GM23338 (cell line): ENCODE data around the gene CCDC12. TPM values are rescaled to one million over a fixed set of nuclear protein-coding genes. Genes with fewer than 3 reads are reported as not detected.

ENCODE experiments used
- ATAC-seq: fragments of 200-7000 bp; cut with Tn5 transposase; 3 replicates; pipeline ENCODE4 v1.9.1; 2020
- DNase-seq: peaks from one replicate; pipeline ENCODE4 v3.0.0-alpha.2; 2015; ENCODE audit warnings: low spot score
- H2AFZ ChIP-seq: fragments of 200-600 bp; sonication (generic); 2 replicates; pipeline ENCODE4 v1.8.0; 2016; ENCODE audit warnings: antibody characterized with exemption, mild to moderate bottlenecking, moderate library complexity
- H3F3A ChIP-seq: fragments of 200-600 bp; sonication (generic); replicated peaks from 2 replicates; pipeline ENCODE4 v1.8.0; 2017; ENCODE audit warnings: antibody characterized with exemption, mixed run types, low read depth
- H3K27ac ChIP-seq: fragments of 200-600 bp; sonication (generic); 2 replicates; pipeline ENCODE4 v1.6.1; 2016; ENCODE audit warnings: low read depth
- H3K27me3 ChIP-seq: fragments of 200-600 bp; sonication (generic); 2 replicates; pipeline ENCODE4 v1.8.0; 2016; ENCODE audit warnings: mild to moderate bottlenecking, mixed run types, moderate library complexity; ENCODE audit not compliant: insufficient read depth
- H3K36me3 ChIP-seq: fragments of 200-600 bp; sonication (generic); 2 replicates; pipeline ENCODE4 v1.8.0; 2016; ENCODE audit warnings: mild to moderate bottlenecking; ENCODE audit not compliant: insufficient read depth
- H3K4me1 ChIP-seq: fragments of 200-600 bp; sonication (generic); 2 replicates; pipeline ENCODE4 v1.8.0; 2016; ENCODE audit warnings: mild to moderate bottlenecking, moderate library complexity; ENCODE audit not compliant: insufficient read depth
- H3K4me2 ChIP-seq: fragments of 200-600 bp; sonication (generic); 2 replicates; pipeline ENCODE4 v1.7.1; 2017; ENCODE audit warnings: mixed run types
- H3K4me3 ChIP-seq: fragments of 200-600 bp; sonication (generic); 2 replicates; pipeline ENCODE4 v1.6.1; 2016; ENCODE audit warnings: mixed run types
- H3K79me2 ChIP-seq: fragments of 200-600 bp; sonication (generic); replicated peaks from 2 replicates; pipeline ENCODE4 v1.8.0; 2017; ENCODE audit warnings: mild to moderate bottlenecking; ENCODE audit not compliant: insufficient read depth
- H3K9me2 ChIP-seq: fragments of 200-600 bp; sonication (generic); 2 replicates; pipeline ENCODE4 v1.8.0; 2017; ENCODE audit not compliant: insufficient read depth
- H4K20me1 ChIP-seq: fragments of 200-600 bp; sonication (generic); replicated peaks from 2 replicates; pipeline ENCODE4 v1.8.0; 2017; ENCODE audit warnings: mild to moderate bottlenecking; ENCODE audit not compliant: insufficient read depth
- H3K27ac Mint-ChIP-seq: 2 replicates; pipeline ENCODE4 v1.8.0; 2020; ENCODE audit warnings: inconsistent platforms, mild to moderate bottlenecking, moderate library complexity, mixed read lengths
- H3K27me3 Mint-ChIP-seq: 3 replicates; pipeline ENCODE4 v1.8.0; 2022; ENCODE audit warnings: low read depth, mild to moderate bottlenecking, moderate library complexity, mixed read lengths, inconsistent platforms; ENCODE audit not compliant: insufficient read depth, poor library complexity
- H3K36me3 Mint-ChIP-seq: 3 replicates; pipeline ENCODE4 v1.8.0; 2021; ENCODE audit warnings: low read depth, mild to moderate bottlenecking, inconsistent platforms, moderate library complexity, mixed read lengths
- H3K4me1 Mint-ChIP-seq: 3 replicates; pipeline ENCODE4 v1.8.0; 2020; ENCODE audit warnings: mild to moderate bottlenecking, inconsistent platforms, mixed read lengths
- H3K4me3 Mint-ChIP-seq: 3 replicates; pipeline ENCODE4 v1.8.0; 2021; ENCODE audit warnings: moderate library complexity, mild to moderate bottlenecking, inconsistent platforms, mixed read lengths
- H3K9me3 Mint-ChIP-seq: 3 replicates; pipeline ENCODE4 v1.8.0; 2020; ENCODE audit warnings: moderate library complexity, mild to moderate bottlenecking, inconsistent platforms, mixed read lengths
- CREB1 ChIP-seq: fragments of 250-450 bp; sonication (Bioruptor Pico); IDR thresholded peaks from 2 replicates; pipeline ENCODE4 v1.5.0; 2020; ENCODE audit warnings: low read depth, mild to moderate bottlenecking, moderate library complexity
- EZH2 ChIP-seq: fragments of 200-600 bp; sonication (generic); IDR thresholded peaks from one replicate; pipeline ENCODE4 v1.8.0; 2017; ENCODE audit warnings: antibody characterized with exemption, mild to moderate bottlenecking, low read depth; ENCODE audit not compliant: unreplicated experiment
- EZH2phosphoT487 ChIP-seq: fragments of 200-600 bp; sonication (generic); IDR thresholded peaks from one replicate; pipeline ENCODE4 v1.8.1; 2018; ENCODE audit warnings: antibody characterized with exemption; ENCODE audit not compliant: unreplicated experiment
- JUNB ChIP-seq: IDR thresholded peaks from one replicate; pipeline ENCODE4 v1.6.1; 2016; ENCODE audit warnings: antibody characterized with exemption; ENCODE audit not compliant: unreplicated experiment
- NANOG ChIP-seq: IDR thresholded peaks from 2 replicates; pipeline ENCODE4 v1.6.1; 2016; ENCODE audit warnings: antibody characterized with exemption, borderline replicate concordance
- STAT1 ChIP-seq: IDR thresholded peaks from one replicate; pipeline ENCODE4 v1.6.1; 2016; ENCODE audit warnings: antibody characterized with exemption; ENCODE audit not compliant: unreplicated experiment
- ZNF114 ChIP-seq: fragments of 250-450 bp; sonication (Bioruptor Pico); IDR thresholded peaks from 2 replicates; pipeline ENCODE4 v1.5.0; 2020; ENCODE audit warnings: mild to moderate bottlenecking, moderate library complexity
- ZNF331 ChIP-seq: fragments of 250-450 bp; sonication (Bioruptor Pico); IDR thresholded peaks from 2 replicates; pipeline ENCODE4 v1.5.0; 2020; ENCODE audit warnings: low read depth, mild to moderate bottlenecking, moderate library complexity
- polyA plus RNA-seq: library from polyadenylated mRNA; unstranded; fragments of >200 nt; fragmentation: Nextera tagmentation; extraction: Ambion mirVana; gene quantifications from 2 replicates; pipeline ENCODE4 v1.2.1, GENCODE V29; 2016
- total RNA-seq: library from RNA; depleted of rRNA; stranded (reverse); fragments of >200 nt; shearing (Covaris generic); gene quantifications from 2 replicates; pipeline ENCODE4 v1.2.3, GENCODE V29; 2014
- TF ChIP-seq, protein P1 (sequence below): IDR thresholded peaks from 2 replicates; pipeline ENCODE4 v1.6.1; 2016; ENCODE audit warnings: antibody characterized with exemption
- TF ChIP-seq, protein P2 (sequence below): IDR thresholded peaks from one replicate; pipeline ENCODE4 v1.6.1; 2018; ENCODE audit warnings: antibody characterized with exemption; ENCODE audit not compliant: unreplicated experiment
- TF ChIP-seq, protein P3 (sequence below), 2 experiments: fragments of 200-600 bp in 1 of 2; sonication (generic) in 1 of 2; conservative IDR thresholded peaks; 2 replicates each; pipeline versions ENCODE4 v1.5.1 to v1.6.1; 2016 to 2017; ENCODE audit warnings: antibody characterized with exemption in 2 of 2, low read depth in 2 of 2, mild to moderate bottlenecking in 2 of 2, moderate library complexity in 1 of 2

CCDC12 gene
- total and polyA plus RNA-seq, 2 experiments from 2014 or later = 42.9 to 133 TPM

DNA sequence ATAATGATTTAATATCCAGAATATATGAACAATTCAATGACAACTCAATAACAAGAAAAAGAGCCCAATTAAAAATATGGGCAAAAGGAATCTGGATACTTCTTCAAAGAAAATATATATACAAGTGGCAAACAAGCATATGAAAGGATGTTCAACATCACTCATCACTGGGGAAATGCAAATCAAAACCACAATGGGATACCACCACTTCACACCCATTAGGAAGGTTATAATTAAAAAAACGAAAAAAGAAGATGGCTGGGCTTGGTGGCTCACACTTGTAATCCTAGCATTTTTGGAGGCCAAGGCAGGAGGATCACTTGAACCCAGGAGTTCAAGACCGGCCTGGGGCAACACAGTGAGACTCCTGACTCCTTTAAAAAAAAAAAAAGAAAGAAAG lies 4.1 kb downstream of the CCDC12 start:
- DNase-seq (no peak), ATAC-seq (no peak)
- Mint-ChIP-seq H3K27me3 (peaks cover 15% of the 10 kb centered on the region), H3K4me1 (peaks cover 24% of the 10 kb centered on the region), H3K9me3 (peaks cover 3% of the 10 kb centered on the region; the same call in 1 of the 3 replicates), H3K4me3 (no peak overlapping the region), H3K36me3 (peaks cover 27% of the 10 kb centered on the region), H3K27ac (no peak overlapping the region)
- H3K4me3 ChIP-seq = no peak overlapping the region
- peaks cover 80% of the 10 kb centered on the region for H4K20me1 ChIP-seq
- no peak overlapping the region for H3K27ac ChIP-seq
- H3K9me2 ChIP-seq = no peaks in the 10 kb centered on the region
- peaks cover 91% of the 10 kb centered on the region for H3K79me2 ChIP-seq
- TF ChIP-seq CREB1 (CRISPR knock-in tag) (no peak), STAT1 (no peak), ZNF331 (no peak), EZH2phosphoT487 (no peak), ZNF114 (no peak), EZH2 (no peak)
- TF ChIP-seq, protein P1, sequence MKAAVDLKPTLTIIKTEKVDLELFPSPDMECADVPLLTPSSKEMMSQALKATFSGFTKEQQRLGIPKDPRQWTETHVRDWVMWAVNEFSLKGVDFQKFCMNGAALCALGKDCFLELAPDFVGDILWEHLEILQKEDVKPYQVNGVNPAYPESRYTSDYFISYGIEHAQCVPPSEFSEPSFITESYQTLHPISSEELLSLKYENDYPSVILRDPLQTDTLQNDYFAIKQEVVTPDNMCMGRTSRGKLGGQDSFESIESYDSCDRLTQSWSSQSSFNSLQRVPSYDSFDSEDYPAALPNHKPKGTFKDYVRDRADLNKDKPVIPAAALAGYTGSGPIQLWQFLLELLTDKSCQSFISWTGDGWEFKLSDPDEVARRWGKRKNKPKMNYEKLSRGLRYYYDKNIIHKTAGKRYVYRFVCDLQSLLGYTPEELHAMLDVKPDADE = no peak
- TF ChIP-seq, protein P2, sequence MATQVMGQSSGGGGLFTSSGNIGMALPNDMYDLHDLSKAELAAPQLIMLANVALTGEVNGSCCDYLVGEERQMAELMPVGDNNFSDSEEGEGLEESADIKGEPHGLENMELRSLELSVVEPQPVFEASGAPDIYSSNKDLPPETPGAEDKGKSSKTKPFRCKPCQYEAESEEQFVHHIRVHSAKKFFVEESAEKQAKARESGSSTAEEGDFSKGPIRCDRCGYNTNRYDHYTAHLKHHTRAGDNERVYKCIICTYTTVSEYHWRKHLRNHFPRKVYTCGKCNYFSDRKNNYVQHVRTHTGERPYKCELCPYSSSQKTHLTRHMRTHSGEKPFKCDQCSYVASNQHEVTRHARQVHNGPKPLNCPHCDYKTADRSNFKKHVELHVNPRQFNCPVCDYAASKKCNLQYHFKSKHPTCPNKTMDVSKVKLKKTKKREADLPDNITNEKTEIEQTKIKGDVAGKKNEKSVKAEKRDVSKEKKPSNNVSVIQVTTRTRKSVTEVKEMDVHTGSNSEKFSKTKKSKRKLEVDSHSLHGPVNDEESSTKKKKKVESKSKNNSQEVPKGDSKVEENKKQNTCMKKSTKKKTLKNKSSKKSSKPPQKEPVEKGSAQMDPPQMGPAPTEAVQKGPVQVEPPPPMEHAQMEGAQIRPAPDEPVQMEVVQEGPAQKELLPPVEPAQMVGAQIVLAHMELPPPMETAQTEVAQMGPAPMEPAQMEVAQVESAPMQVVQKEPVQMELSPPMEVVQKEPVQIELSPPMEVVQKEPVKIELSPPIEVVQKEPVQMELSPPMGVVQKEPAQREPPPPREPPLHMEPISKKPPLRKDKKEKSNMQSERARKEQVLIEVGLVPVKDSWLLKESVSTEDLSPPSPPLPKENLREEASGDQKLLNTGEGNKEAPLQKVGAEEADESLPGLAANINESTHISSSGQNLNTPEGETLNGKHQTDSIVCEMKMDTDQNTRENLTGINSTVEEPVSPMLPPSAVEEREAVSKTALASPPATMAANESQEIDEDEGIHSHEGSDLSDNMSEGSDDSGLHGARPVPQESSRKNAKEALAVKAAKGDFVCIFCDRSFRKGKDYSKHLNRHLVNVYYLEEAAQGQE = no peak
- TF ChIP-seq, protein P3, sequence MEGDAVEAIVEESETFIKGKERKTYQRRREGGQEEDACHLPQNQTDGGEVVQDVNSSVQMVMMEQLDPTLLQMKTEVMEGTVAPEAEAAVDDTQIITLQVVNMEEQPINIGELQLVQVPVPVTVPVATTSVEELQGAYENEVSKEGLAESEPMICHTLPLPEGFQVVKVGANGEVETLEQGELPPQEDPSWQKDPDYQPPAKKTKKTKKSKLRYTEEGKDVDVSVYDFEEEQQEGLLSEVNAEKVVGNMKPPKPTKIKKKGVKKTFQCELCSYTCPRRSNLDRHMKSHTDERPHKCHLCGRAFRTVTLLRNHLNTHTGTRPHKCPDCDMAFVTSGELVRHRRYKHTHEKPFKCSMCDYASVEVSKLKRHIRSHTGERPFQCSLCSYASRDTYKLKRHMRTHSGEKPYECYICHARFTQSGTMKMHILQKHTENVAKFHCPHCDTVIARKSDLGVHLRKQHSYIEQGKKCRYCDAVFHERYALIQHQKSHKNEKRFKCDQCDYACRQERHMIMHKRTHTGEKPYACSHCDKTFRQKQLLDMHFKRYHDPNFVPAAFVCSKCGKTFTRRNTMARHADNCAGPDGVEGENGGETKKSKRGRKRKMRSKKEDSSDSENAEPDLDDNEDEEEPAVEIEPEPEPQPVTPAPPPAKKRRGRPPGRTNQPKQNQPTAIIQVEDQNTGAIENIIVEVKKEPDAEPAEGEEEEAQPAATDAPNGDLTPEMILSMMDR (conservative IDR thresholded peaks at IDR 0.05; ENCODE audit: low read depth in 2 of 2) = no peak
- H3K27me3 ChIP-seq = no peaks in the 10 kb centered on the region
- no peaks in the 10 kb centered on the region for H3K36me3 ChIP-seq
- H3K4me1 ChIP-seq = no peaks in the 10 kb centered on the region; the same call in 1 of the 2 replicates
- no peak overlapping the region for H3K4me2 ChIP-seq
- no peak overlapping the region for H2AFZ ChIP-seq
- no peaks in the 10 kb centered on the region for H3F3A ChIP-seq

DNA sequence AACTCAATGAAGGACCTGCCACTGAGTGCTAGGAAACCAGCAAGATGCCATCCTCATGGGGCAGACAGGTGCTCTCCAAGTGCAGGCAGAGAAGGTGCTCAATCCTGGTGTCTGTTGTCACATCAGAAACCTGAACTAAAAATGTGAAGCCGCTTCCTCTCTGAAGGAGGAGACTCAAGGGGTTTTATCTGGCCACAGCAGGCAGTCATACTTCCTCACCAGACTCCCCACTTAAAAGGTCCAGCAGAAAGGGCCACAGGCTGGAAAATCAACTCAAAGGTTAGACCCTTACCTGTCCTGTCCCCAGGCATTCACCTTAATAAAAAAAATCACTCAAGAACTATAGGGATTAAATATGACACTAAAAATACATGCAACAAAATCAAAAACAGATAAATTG lies 4.8 kb downstream of the CCDC12 start:
- Mint-ChIP-seq H3K27ac (no peak overlapping the region), H3K4me1 (peaks cover 29% of the 10 kb centered on the region), H3K36me3 (peaks cover 29% of the 10 kb centered on the region), H3K27me3 (peaks cover 15% of the 10 kb centered on the region), H3K4me3 (no peak overlapping the region), H3K9me3 (0 out of 3 replicates have a peak, but pooled peaks cover 3% of the 10 kb centered on the region)
- TF ChIP-seq JUNB = no peak
- TF ChIP-seq NANOG = no peak
- TF ChIP-seq CREB1 (CRISPR knock-in tag) = no peak
- ATAC-seq (no peak), DNase-seq (no peak)
- H3F3A ChIP-seq = no peaks in the 10 kb centered on the region
- no peaks in the 10 kb centered on the region for H3K27me3 ChIP-seq
- H4K20me1 ChIP-seq = peaks cover 87% of the 10 kb centered on the region
- no peak overlapping the region for H2AFZ ChIP-seq
- H3K27ac ChIP-seq = no peak overlapping the region
- no peak overlapping the region for H3K4me2 ChIP-seq
- no peaks in the 10 kb centered on the region for H3K36me3 ChIP-seq
- peaks cover 98% of the 10 kb centered on the region for H3K79me2 ChIP-seq
- no peaks in the 10 kb centered on the region for H3K9me2 ChIP-seq
- H3K4me3 ChIP-seq = no peak overlapping the region
- no peaks in the 10 kb centered on the region for H3K4me1 ChIP-seq
